HG02571 (cell line): ENCODE measurements around the gene PPP1R1A.

ENCODE experiments used
- ATAC-seq: cut with Tn5 transposase; IDR thresholded peaks from one replicate; pipeline ENCODE4 v1.9.1; 2021; ENCODE audit warnings: mild to moderate bottlenecking, moderate library complexity; ENCODE audit not compliant: unreplicated experiment

PPP1R1A gene

GRCh38 chr12:54588110-54588889 is at the start of gene PPP1R1A:
Gene PPP1R1A, minus strand, starts transcription at chr12:54588659. Its CDS starts 171 bp downstream, at chr12:54588488.
- no peak for ATAC-seq

- ATAC-seq: no peak
Observed at GRCh38 chr12:54634795-54635194, 46.3 kb upstream of the PPP1R1A start, which contains the start of gene LACRT. Gene LACRT, minus strand, starts transcription at chr12:54634895. Its CDS starts 54 bp downstream, at chr12:54634841.

- ATAC-seq: no peak
Observed at GRCh38 chr12:54631988-54632728, 43.7 kb upstream of the PPP1R1A start.

GRCh38 chr12:54631551-54631950 is 43.1 kb upstream of the PPP1R1A start:
- ATAC-seq: no peak

GRCh38 chr12:54629925-54630324 is 41.5 kb upstream of the PPP1R1A start:
- no peak for ATAC-seq

- no peak for ATAC-seq
Observed at GRCh38 chr12:54628186-54628846, 39.9 kb upstream of the PPP1R1A start.

GRCh38 chr12:54627304-54627703 is 38.8 kb upstream of the PPP1R1A start:
- no peak for ATAC-seq

- no peak for ATAC-seq
Observed at GRCh38 chr12:54625598-54625997, 37.1 kb upstream of the PPP1R1A start.

GRCh38 chr12:54624315-54625279 is 36.1 kb upstream of the PPP1R1A start:
- ATAC-seq: no peak

- ATAC-seq: no peak
Observed at GRCh38 chr12:54622463-54623183, 34.2 kb upstream of the PPP1R1A start.

- no peak for ATAC-seq
Observed at GRCh38 chr12:54616933-54617680, 28.6 kb upstream of the PPP1R1A start.

- no peak for ATAC-seq
Observed at GRCh38 chr12:54612225-54612750, 23.8 kb upstream of the PPP1R1A start.

- ATAC-seq: no peak
Observed at GRCh38 chr12:54611715-54612149, 23.3 kb upstream of the PPP1R1A start.

GRCh38 chr12:54608769-54609168 is 20.3 kb upstream of the PPP1R1A start:
- no peak for ATAC-seq

- no peak for ATAC-seq
Observed at GRCh38 chr12:54608156-54608555, 19.7 kb upstream of the PPP1R1A start.

- no peak for ATAC-seq
Observed at GRCh38 chr12:54606556-54606955, 18.1 kb upstream of the PPP1R1A start.

GRCh38 chr12:54605138-54605970 is 16.9 kb upstream of the PPP1R1A start:
- ATAC-seq: no peak

- ATAC-seq: no peak
Observed at GRCh38 chr12:54604436-54604835, 16.0 kb upstream of the PPP1R1A start.
